GM23338 (cell line): ENCODE data around the gene PLEKHB1. TPM values are rescaled to one million over a fixed set of nuclear protein-coding genes. Genes with fewer than 3 reads are reported as not detected.

Experiments used
- ATAC-seq: fragments of 200-7000 bp; cut with Tn5 transposase; 3 replicates; pipeline ENCODE4 v1.9.1; 2020
- DNase-seq: peaks from one replicate; pipeline ENCODE4 v3.0.0-alpha.2; 2015; ENCODE audit warnings: low spot score
- H2AFZ ChIP-seq: fragments of 200-600 bp; sonication (generic); 2 replicates; pipeline ENCODE4 v1.8.0; 2016; ENCODE audit warnings: antibody characterized with exemption, mild to moderate bottlenecking, moderate library complexity
- H3F3A ChIP-seq: fragments of 200-600 bp; sonication (generic); replicated peaks from 2 replicates; pipeline ENCODE4 v1.8.0; 2017; ENCODE audit warnings: antibody characterized with exemption, mixed run types, low read depth
- H3K27ac ChIP-seq: fragments of 200-600 bp; sonication (generic); 2 replicates; pipeline ENCODE4 v1.6.1; 2016; ENCODE audit warnings: low read depth
- H3K27me3 ChIP-seq: fragments of 200-600 bp; sonication (generic); 2 replicates; pipeline ENCODE4 v1.8.0; 2016; ENCODE audit warnings: mild to moderate bottlenecking, mixed run types, moderate library complexity; ENCODE audit not compliant: insufficient read depth
- H3K36me3 ChIP-seq: fragments of 200-600 bp; sonication (generic); 2 replicates; pipeline ENCODE4 v1.8.0; 2016; ENCODE audit warnings: mild to moderate bottlenecking; ENCODE audit not compliant: insufficient read depth
- H3K4me1 ChIP-seq: fragments of 200-600 bp; sonication (generic); 2 replicates; pipeline ENCODE4 v1.8.0; 2016; ENCODE audit warnings: mild to moderate bottlenecking, moderate library complexity; ENCODE audit not compliant: insufficient read depth
- H3K4me2 ChIP-seq: fragments of 200-600 bp; sonication (generic); 2 replicates; pipeline ENCODE4 v1.7.1; 2017; ENCODE audit warnings: mixed run types
- H3K4me3 ChIP-seq: fragments of 200-600 bp; sonication (generic); 2 replicates; pipeline ENCODE4 v1.6.1; 2016; ENCODE audit warnings: mixed run types
- H3K79me2 ChIP-seq: fragments of 200-600 bp; sonication (generic); replicated peaks from 2 replicates; pipeline ENCODE4 v1.8.0; 2017; ENCODE audit warnings: mild to moderate bottlenecking; ENCODE audit not compliant: insufficient read depth
- H3K9me2 ChIP-seq: fragments of 200-600 bp; sonication (generic); 2 replicates; pipeline ENCODE4 v1.8.0; 2017; ENCODE audit not compliant: insufficient read depth
- H4K20me1 ChIP-seq: fragments of 200-600 bp; sonication (generic); replicated peaks from 2 replicates; pipeline ENCODE4 v1.8.0; 2017; ENCODE audit warnings: mild to moderate bottlenecking; ENCODE audit not compliant: insufficient read depth
- H3K27ac Mint-ChIP-seq: 2 replicates; pipeline ENCODE4 v1.8.0; 2020; ENCODE audit warnings: inconsistent platforms, mild to moderate bottlenecking, moderate library complexity, mixed read lengths
- H3K27me3 Mint-ChIP-seq: 3 replicates; pipeline ENCODE4 v1.8.0; 2022; ENCODE audit warnings: low read depth, mild to moderate bottlenecking, moderate library complexity, mixed read lengths, inconsistent platforms; ENCODE audit not compliant: insufficient read depth, poor library complexity
- H3K36me3 Mint-ChIP-seq: 3 replicates; pipeline ENCODE4 v1.8.0; 2021; ENCODE audit warnings: low read depth, mild to moderate bottlenecking, inconsistent platforms, moderate library complexity, mixed read lengths
- H3K4me1 Mint-ChIP-seq: 3 replicates; pipeline ENCODE4 v1.8.0; 2020; ENCODE audit warnings: mild to moderate bottlenecking, inconsistent platforms, mixed read lengths
- H3K4me3 Mint-ChIP-seq: 3 replicates; pipeline ENCODE4 v1.8.0; 2021; ENCODE audit warnings: moderate library complexity, mild to moderate bottlenecking, inconsistent platforms, mixed read lengths
- H3K9me3 Mint-ChIP-seq: 3 replicates; pipeline ENCODE4 v1.8.0; 2020; ENCODE audit warnings: moderate library complexity, mild to moderate bottlenecking, inconsistent platforms, mixed read lengths
- CREB1 ChIP-seq: fragments of 250-450 bp; sonication (Bioruptor Pico); IDR thresholded peaks from 2 replicates; pipeline ENCODE4 v1.5.0; 2020; ENCODE audit warnings: low read depth, mild to moderate bottlenecking, moderate library complexity
- ETS1 ChIP-seq: IDR thresholded peaks from 2 replicates; pipeline ENCODE4 v1.6.1; 2016; ENCODE audit warnings: antibody characterized with exemption
- EZH2 ChIP-seq: fragments of 200-600 bp; sonication (generic); IDR thresholded peaks from one replicate; pipeline ENCODE4 v1.8.0; 2017; ENCODE audit warnings: antibody characterized with exemption, mild to moderate bottlenecking, low read depth; ENCODE audit not compliant: unreplicated experiment
- EZH2phosphoT487 ChIP-seq: fragments of 200-600 bp; sonication (generic); IDR thresholded peaks from one replicate; pipeline ENCODE4 v1.8.1; 2018; ENCODE audit warnings: antibody characterized with exemption; ENCODE audit not compliant: unreplicated experiment
- NANOG ChIP-seq: IDR thresholded peaks from 2 replicates; pipeline ENCODE4 v1.6.1; 2016; ENCODE audit warnings: antibody characterized with exemption, borderline replicate concordance
- POLR2AphosphoS5 ChIP-seq: IDR thresholded peaks from 2 replicates; pipeline ENCODE4 v1.6.1; 2016; ENCODE audit warnings: antibody characterized with exemption, low read depth
- ZNF114 ChIP-seq: fragments of 250-450 bp; sonication (Bioruptor Pico); IDR thresholded peaks from 2 replicates; pipeline ENCODE4 v1.5.0; 2020; ENCODE audit warnings: mild to moderate bottlenecking, moderate library complexity
- ZNF462 ChIP-seq: fragments of 250-450 bp; sonication (Bioruptor Pico); IDR thresholded peaks from 2 replicates; pipeline ENCODE4 v1.5.0; 2020; ENCODE audit warnings: mild to moderate bottlenecking, moderate library complexity
- polyA plus RNA-seq: library from polyadenylated mRNA; unstranded; fragments of >200 nt; fragmentation: Nextera tagmentation; extraction: Ambion mirVana; gene quantifications from 2 replicates; pipeline ENCODE4 v1.2.1, GENCODE V29; 2016
- total RNA-seq: library from RNA; depleted of rRNA; stranded (reverse); fragments of >200 nt; shearing (Covaris generic); gene quantifications from 2 replicates; pipeline ENCODE4 v1.2.3, GENCODE V29; 2014

The PLEKHB1 gene
- total and polyA plus RNA-seq, 2 experiments from 2014 or later: 20.1 to 20.8 TPM

- TF ChIP-seq ETS1: no peak
- TF ChIP-seq EZH2: no peak
- TF ChIP-seq EZH2phosphoT487: no peak
- no peak for TF ChIP-seq ZNF462 (CRISPR knock-in tag)
- no peak for TF ChIP-seq CREB1 (CRISPR knock-in tag)
- TF ChIP-seq POLR2AphosphoS5: no peak
These were observed 24.4 kb downstream of the PLEKHB1 start (continued) for GRCh38 chr11:73670808-73671207.

- H3F3A ChIP-seq: 0 out of 2 replicates have a peak, but pooled peaks cover 2% of the 10 kb centered on the region
- Mint-ChIP-seq H3K27ac (no peak overlapping the region), H3K36me3 (no peaks in the 10 kb centered on the region), H3K4me3 (no peak overlapping the region), H3K4me1 (no peaks in the 10 kb centered on the region; the same call in 2 of the 3 replicates), H3K9me3 (no peaks in the 10 kb centered on the region), H3K27me3 (peaks cover 3% of the 10 kb centered on the region)
- DNase-seq: no peak
- H4K20me1 ChIP-seq: no peaks in the 10 kb centered on the region; the same call in 1 of the 2 replicates
- no peaks in the 10 kb centered on the region for H3K27me3 ChIP-seq
- no peaks in the 10 kb centered on the region for H3K9me2 ChIP-seq
- ATAC-seq: peak; percentile 50
- H3K4me2 ChIP-seq: no peak overlapping the region
- no peak overlapping the region for H3K27ac ChIP-seq
- TF ChIP-seq NANOG (no peak), EZH2 (no peak), ZNF114 (CRISPR knock-in tag) (no peak), ETS1 (no peak)
- no peak overlapping the region for H2AFZ ChIP-seq
- no peaks in the 10 kb centered on the region for H3K79me2 ChIP-seq
- H3K36me3 ChIP-seq: no peaks in the 10 kb centered on the region
- no peaks in the 10 kb centered on the region for H3K4me1 ChIP-seq
- H3K4me3 ChIP-seq: no peak overlapping the region
These were observed 25.3 kb downstream of the PLEKHB1 start for GRCh38 chr11:73671701-73672100.
